Measurements from ENCODE around the gene SEZ6L.

SEZ6L gene

GRCh38 chr22:26134654-26135330 lies 34.5 kb upstream of the SEZ6L start:
- DNase-seq (ENCODE audit: low read depth) = no peak
- H3K4me3 ChIP-seq (ENCODE audit: low read depth, low read length) = no peak overlapping the region
- no peak for TF ChIP-seq CTCF (IDR thresholded peaks at IDR 0.05; ENCODE audit: control insufficient read depth, extremely low read depth, insufficient read depth)

- H3K4me3 ChIP-seq (ENCODE audit: low read depth, low read length) = no peak overlapping the region
- no peak for DNase-seq (ENCODE audit: low read depth)
- no peak for TF ChIP-seq CTCF (IDR thresholded peaks at IDR 0.05; ENCODE audit: control insufficient read depth, extremely low read depth, insufficient read depth)
Measured at GRCh38 chr22:26135806-26136205, 33.5 kb upstream of the SEZ6L start.

- no peak for DNase-seq (ENCODE audit: low read depth)
- no peak for TF ChIP-seq CTCF (IDR thresholded peaks at IDR 0.05; ENCODE audit: control insufficient read depth, extremely low read depth, insufficient read depth)
- H3K4me3 ChIP-seq (ENCODE audit: low read depth, low read length) = no peak overlapping the region
Measured at GRCh38 chr22:26139310-26139709, 30.0 kb upstream of the SEZ6L start.

- no peak for DNase-seq (ENCODE audit: low read depth)
- H3K4me3 ChIP-seq (ENCODE audit: low read depth, low read length) = no peak overlapping the region
- no peak for TF ChIP-seq CTCF (IDR thresholded peaks at IDR 0.05; ENCODE audit: control insufficient read depth, extremely low read depth, insufficient read depth)
Measured at GRCh38 chr22:26141831-26142230, 27.4 kb upstream of the SEZ6L start.

GRCh38 chr22:26143806-26144325 lies 25.4 kb upstream of the SEZ6L start:
- no peak for TF ChIP-seq CTCF (IDR thresholded peaks at IDR 0.05; ENCODE audit: control insufficient read depth, extremely low read depth, insufficient read depth)
- no peak for DNase-seq (ENCODE audit: low read depth)
- no peak overlapping the region for H3K4me3 ChIP-seq (ENCODE audit: low read depth, low read length)

GRCh38 chr22:26159886-26160285 lies 9.4 kb upstream of the SEZ6L start:
- TF ChIP-seq CTCF (IDR thresholded peaks at IDR 0.05; ENCODE audit: control insufficient read depth, extremely low read depth, insufficient read depth) = no peak
- H3K4me3 ChIP-seq (ENCODE audit: low read depth, low read length) = no peak overlapping the region
- no peak for DNase-seq (ENCODE audit: low read depth)

- H3K4me3 ChIP-seq (ENCODE audit: low read depth, low read length) = no peak overlapping the region
- DNase-seq (ENCODE audit: low read depth) = no peak
Measured at GRCh38 chr22:26161746-26162145, 7.5 kb upstream of the SEZ6L start.

More at GRCh38 chr22:26161746-26162145, 7.5 kb upstream of the SEZ6L start:
- no peak for TF ChIP-seq CTCF (IDR thresholded peaks at IDR 0.05; ENCODE audit: control insufficient read depth, extremely low read depth, insufficient read depth)
